Kidney epithelial cell (primary cell): ENCODE results near the gene FSTL5. TPM values are rescaled to one million over a fixed set of nuclear protein-coding genes. Genes with fewer than 3 reads are reported as not detected.

Source experiments
- DNase-seq: peaks from one replicate; pipeline ENCODE4 v3.0.0-alpha.2; 2010; ENCODE audit warnings: low read depth
- H3K27me3 ChIP-seq: 2 replicates; pipeline ENCODE4 v1.6.0; 2011; ENCODE audit warnings: low read length; ENCODE audit not compliant: control insufficient read depth, insufficient read depth
- H3K36me3 ChIP-seq: 2 replicates; pipeline ENCODE4 v1.5.1; 2011; ENCODE audit warnings: low read length; ENCODE audit not compliant: control insufficient read depth, insufficient read depth
- H3K4me3 ChIP-seq: 2 replicates; pipeline ENCODE4 v1.5.1; 2011; ENCODE audit warnings: low read depth, mild to moderate bottlenecking, control low read depth, low read length
- CTCF ChIP-seq: IDR thresholded peaks from 2 replicates; pipeline ENCODE4 v1.5.1; 2011; ENCODE audit warnings: mild to moderate bottlenecking, moderate library complexity, low read length, control low read depth, inconsistent platforms; ENCODE audit not compliant: insufficient read depth, poor library complexity, severe bottlenecking
- total RNA-seq: library from RNA; depleted of rRNA; stranded (reverse); fragments of >200 nt; gene quantifications from 2 replicates; pipeline ENCODE4 v1.2.3, GENCODE V29; 2015

FSTL5 gene
- total RNA-seq, 1 donor from 2014 or later, result not detected

- DNase-seq, result peak; percentile 29
- Histone ChIP-seq H3K36me3 (no peaks in the 10 kb centered on the region), H3K4me3 (no peak overlapping the region), H3K27me3 (no peaks in the 10 kb centered on the region)
- no peak for TF ChIP-seq CTCF
These were observed 233.8 kb downstream of the FSTL5 start for GRCh38 chr4:161929956-161930355.

GRCh38 chr4:161926033-161926828, 237.6 kb downstream of the FSTL5 start:
- Histone ChIP-seq H3K27me3 (no peaks in the 10 kb centered on the region), H3K36me3 (no peaks in the 10 kb centered on the region), H3K4me3 (no peak overlapping the region)
- no peak for DNase-seq
- no peak for TF ChIP-seq CTCF

GRCh38 chr4:161920304-161921052, 243.3 kb downstream of the FSTL5 start:
- no peak for TF ChIP-seq CTCF
- Histone ChIP-seq H3K4me3 (no peak overlapping the region), H3K27me3 (no peaks in the 10 kb centered on the region), H3K36me3 (no peaks in the 10 kb centered on the region)
- no peak for DNase-seq

GRCh38 chr4:161919442-161920220, 244.2 kb downstream of the FSTL5 start:
- TF ChIP-seq CTCF, result no peak
- Histone ChIP-seq H3K27me3 (no peaks in the 10 kb centered on the region), H3K36me3 (no peaks in the 10 kb centered on the region), H3K4me3 (no peak overlapping the region)
- no peak for DNase-seq

GRCh38 chr4:161916035-161916434, 247.8 kb downstream of the FSTL5 start:
- DNase-seq, result no peak
- H3K36me3 ChIP-seq, result no peaks in the 10 kb centered on the region
- H3K4me3 ChIP-seq, result no peak overlapping the region
- no peaks in the 10 kb centered on the region for H3K27me3 ChIP-seq
- no peak for TF ChIP-seq CTCF
